GM21825 (cell line): ENCODE data around the gene RASSF5.

Source experiments
- ATAC-seq: cut with Tn5 transposase; IDR thresholded peaks from one replicate; pipeline ENCODE4 v1.9.1; 2021; ENCODE audit warnings: mild to moderate bottlenecking, moderate library complexity; ENCODE audit not compliant: unreplicated experiment

Gene RASSF5

GRCh38 chr1:206496131-206496793 lies 11.1 kb upstream of the RASSF5 start:
- peak; percentile 63 for ATAC-seq

GRCh38 chr1:206497363-206497762 lies 10.0 kb upstream of the RASSF5 start:
- no peak for ATAC-seq

DNA sequence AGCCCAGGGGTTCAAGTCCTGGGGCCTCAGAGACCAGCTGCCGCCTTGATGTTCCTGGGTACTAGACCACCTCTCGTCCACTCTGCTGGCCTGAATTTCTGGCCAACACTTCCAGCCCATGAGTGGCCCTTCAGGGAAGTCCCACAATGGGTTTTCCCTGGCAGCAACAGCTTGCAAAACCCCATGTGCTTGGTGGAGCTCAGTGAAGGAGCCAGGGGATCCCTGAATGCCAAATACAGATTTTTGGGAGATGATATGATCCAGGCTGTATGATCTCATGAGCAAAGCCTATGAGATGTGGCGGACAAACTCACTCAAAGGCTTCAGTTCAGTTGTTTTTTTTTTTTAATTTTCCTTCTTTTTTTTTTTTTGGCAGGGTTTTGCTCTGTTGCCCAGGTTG lies 9.6 kb upstream of the RASSF5 start:
- no peak for ATAC-seq

DNA sequence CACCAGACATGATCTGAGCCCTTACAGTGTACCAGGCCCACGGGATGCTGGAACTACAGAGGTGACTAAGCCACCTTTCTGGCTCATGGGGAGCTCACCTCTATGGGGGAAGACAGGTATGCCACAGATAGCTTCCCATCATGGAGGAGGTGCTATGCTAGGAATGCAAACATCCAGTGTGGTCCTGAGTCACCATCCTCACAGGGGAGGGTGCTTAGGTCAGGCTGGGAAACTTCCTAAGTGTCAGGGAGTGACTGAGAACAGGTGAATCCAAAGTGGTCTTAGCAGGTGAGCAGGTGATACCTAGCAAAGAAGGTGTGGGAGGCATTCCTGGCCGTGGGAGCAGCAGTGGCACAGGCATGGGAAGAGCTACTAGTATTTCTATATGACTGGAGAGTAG lies 8.6 kb upstream of the RASSF5 start:
- ATAC-seq: no peak

DNA sequence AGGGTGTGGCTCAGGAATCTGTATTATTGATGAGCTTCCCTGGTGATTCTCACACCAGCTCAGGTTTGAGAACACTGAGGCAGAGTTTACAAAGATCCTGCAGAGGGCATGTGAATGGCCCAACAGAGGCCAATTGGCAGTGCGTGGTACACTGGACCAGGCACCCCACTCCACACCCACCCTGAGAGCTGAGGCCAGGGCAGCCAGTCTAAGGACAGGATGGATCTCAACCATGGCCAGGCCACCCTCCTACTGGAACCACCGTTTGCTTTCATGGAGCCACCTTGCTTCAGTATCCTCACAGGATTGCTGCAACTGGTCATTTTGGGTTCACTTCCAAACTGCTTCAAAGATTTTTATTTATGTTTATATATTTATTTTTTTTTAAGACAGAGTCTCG lies 7.3 kb upstream of the RASSF5 start:
- no peak for ATAC-seq

DNA sequence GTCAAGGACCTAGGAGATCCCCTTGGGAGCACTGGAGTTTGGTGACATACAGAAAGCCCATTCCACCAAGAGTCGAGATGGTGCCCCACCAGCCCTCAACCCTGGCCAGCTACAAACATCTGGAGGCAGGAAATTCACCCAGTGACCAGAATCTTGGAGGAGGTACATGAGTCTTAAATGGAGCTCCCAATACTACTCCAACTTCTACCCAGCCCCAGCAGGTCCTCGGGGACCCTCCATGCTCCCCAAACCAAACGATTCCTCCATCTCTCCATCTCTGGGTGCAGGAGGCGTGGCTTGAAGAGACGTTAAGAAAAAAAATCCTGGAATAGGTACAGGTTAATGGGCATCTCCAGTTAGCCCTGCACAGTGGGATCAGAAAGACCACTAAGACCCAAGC lies 5.5 kb upstream of the RASSF5 start:
- no peak for ATAC-seq

- ATAC-seq: no peak
Measured at GRCh38 chr1:206502403-206502802, 4.9 kb upstream of the RASSF5 start.

GRCh38 chr1:206502812-206503211 lies 4.5 kb upstream of the RASSF5 start:
- no peak for ATAC-seq

GRCh38 chr1:206503591-206504362 lies 3.6 kb upstream of the RASSF5 start:
- ATAC-seq: peak; percentile 62

DNA sequence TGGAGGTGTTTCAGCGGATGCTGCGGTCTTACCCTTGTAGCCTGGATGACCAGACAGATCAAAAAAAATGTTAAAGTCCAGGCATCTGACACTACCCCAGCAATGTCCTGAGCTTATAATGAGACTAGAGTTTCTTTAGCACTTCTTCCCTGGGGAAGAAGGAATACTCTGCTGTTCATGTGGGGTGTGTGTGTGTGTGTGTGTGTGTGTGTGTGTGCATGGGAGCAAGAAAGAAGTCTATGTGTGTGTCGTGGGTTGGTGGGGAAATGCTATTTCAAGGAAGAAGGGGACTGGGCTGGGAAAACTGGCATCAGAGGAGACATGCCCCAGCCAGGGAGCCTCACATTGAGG lies 3.0 kb upstream of the RASSF5 start:
- ATAC-seq: no peak

- no peak for ATAC-seq
Measured at GRCh38 chr1:206505702-206506355, 1.5 kb upstream of the RASSF5 start.

DNA sequence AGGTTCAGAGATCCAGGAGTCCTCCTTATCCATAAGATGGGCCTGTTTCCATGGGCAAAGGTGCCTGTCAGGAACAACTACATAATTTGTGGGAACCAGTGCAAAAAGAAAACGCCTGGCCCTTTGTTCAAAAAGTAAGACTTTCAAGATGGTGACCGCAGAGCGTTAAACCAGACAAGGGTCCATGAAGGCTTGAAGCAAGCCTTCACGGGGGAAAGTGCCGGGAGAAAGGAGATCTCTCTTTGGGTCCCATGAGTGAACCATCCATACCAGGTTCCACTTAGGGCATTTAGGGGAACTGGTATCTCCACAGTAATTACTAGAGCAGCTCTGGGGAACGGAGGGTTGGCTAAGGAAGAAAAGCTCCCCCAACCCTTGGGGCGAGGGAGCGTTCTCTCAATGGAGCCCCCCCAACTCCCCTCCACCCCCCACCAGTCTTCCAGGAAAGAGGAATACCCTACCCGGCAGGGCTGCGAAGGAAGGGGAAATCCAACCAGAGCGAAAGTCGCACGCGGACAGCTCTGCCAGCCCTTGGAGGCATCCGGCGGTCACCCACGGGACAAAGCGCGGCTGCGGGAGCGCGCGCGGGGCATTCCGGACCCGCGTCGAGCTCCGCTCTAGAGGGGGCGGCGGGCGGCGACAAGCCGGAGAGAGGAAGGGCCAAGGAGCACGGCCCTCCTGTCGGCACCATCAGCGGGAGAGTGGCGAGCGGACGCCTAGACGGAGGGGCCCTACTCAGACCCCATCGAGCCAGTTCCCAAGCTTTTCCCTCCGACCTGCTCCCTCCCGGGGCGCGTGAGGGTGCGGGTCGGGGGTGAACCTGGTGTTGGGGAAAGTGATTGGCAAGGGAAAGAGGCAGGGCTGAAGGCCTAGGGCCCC lies 687 bp upstream of the RASSF5 start:
- no peak for ATAC-seq

GRCh38 chr1:206508130-206508889 lies 979 bp downstream of the RASSF5 start:
- no peak for ATAC-seq

DNA sequence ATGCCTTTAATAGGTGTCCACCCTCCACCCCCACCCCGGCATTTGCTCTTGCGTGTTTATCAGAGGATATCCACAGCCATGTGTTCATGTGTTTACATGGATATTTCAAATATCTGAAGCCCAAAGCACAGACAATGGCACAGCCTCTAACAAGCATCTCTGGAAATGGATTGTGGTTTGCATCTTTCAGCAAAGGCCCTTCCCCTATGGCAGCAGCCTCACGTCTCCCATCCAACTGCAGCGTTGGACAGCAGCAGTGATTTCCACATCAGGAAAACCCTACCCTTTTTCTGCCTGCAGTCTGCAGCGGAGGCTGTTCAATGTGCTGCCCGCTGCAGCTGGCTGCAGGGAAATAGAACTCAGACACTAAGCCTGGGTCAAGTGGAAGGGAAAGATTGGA lies 1.6 kb downstream of the RASSF5 start:
- no peak for ATAC-seq

GRCh38 chr1:206509612-206510257 lies 2.4 kb downstream of the RASSF5 start:
- ATAC-seq: no peak

- no peak for ATAC-seq
Measured at GRCh38 chr1:206510371-206510770, 3.0 kb downstream of the RASSF5 start.

DNA sequence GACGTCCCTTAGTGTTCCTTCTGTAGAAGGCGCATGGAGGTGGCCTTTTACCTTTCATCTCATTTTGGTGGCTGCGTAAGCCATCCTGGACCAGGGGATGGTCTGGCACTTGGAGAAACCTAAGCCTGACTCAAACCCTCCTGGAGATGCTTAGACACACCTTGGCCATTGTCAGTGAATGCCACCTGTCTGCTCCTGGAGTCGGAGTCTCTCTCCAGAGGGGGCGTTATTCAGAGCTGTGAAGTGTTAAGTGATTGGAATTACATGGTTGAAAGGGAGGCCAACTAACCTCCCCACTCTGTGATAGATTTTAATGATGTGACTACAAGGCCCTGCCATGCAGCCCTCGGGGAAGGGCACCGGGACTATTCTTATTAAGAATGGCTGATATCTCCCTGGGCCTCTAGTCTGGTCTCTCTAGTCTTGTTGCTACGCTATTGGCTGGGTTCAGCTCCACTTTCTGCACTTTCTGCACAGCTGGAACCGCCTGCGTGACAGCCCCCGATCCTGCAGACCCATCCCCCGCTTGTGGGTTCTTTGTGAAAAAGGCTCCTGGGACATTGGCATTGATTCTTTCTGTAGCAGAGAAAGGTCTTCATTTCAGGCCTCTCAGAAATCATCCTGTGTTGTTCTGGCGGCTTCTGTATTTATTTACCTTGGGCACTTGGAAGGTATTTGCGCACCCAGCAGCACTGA lies 4.2 kb downstream of the RASSF5 start:
- ATAC-seq: no peak

DNA sequence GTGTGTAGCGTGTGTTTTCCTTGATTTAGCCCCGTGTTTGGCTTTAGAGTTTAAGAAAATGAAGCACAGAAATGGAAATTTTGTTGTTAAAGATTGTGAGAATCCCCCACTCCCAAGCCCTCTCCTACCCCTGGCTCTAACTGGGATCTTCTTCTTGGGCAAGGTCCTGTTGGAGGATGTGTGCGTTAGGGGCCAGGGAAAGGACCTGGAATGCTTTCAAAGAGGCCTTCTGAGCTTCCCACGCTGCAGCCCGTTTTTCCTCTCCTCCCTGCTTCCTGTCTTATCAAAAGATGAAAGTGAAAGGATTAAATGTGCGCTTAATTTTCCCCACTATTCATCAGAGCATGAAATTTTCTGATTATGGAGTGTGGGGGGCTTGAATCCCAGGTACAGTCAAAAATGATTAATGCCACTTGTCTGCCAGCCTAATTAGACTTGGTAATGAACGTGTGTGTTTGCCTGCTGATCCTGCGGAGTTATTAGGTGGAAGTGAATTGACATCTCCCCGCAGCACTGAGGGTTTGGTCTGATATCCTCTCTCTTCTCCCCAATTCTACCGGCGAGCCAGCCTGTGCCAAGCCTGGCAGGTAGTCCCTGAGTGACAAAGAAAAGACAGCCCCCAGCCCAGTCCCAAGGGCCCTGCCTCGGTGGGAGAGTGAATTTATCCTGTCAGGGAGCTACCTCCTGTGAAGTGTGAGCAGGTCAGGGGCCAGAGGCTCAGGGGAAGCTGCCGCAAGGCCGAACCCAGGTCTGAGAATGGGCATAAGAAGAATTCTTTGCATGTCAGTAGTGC lies 4.9 kb downstream of the RASSF5 start:
- ATAC-seq: no peak

GRCh38 chr1:206512851-206513180 lies 5.5 kb downstream of the RASSF5 start:
- ATAC-seq: no peak
